Panc1 (cell line): Measurements from ENCODE around the gene ABCG8. TPM values are rescaled to one million over a fixed set of nuclear protein-coding genes. Genes with fewer than 3 reads are reported as not detected.

ENCODE experiments used
- ATAC-seq: fragments of 200-7000 bp; cut with Tn5 transposase; 2 replicates; pipeline ENCODE4 v1.9.1; 2020; ENCODE audit warnings: mild to moderate bottlenecking, moderate library complexity
- BruUV-seq: library from RNA; stranded (reverse); fragments of 400-500 nt; replicated peaks from 2 replicates; lab custom pipeline; 2021; lab: Mats Ljungman, UMichigan
- CTCF ChIA-PET: fragments of 300-600 bp; sonication (Branson Sonifier 250); formaldehyde crosslinking; loops from one replicate; lab custom pipeline; 2022; ENCODE audit warnings: antibody characterized with exemption; lab: Charles Lee
- POLR2A ChIA-PET: fragments of 300-600 bp; sonication (Branson Sonifier 250); formaldehyde crosslinking; loops from one replicate; lab custom pipeline; 2022; ENCODE audit warnings: antibody characterized with exemption; lab: Charles Lee
- DNase-seq: peaks from one replicate; pipeline ENCODE4 v3.0.0-alpha.2; 2010; ENCODE audit warnings: low read depth, low spot score
- H3K27ac ChIP-seq: 2 replicates; pipeline ENCODE4 v1.5.1; 2011; ENCODE audit warnings: mild to moderate bottlenecking, low read length, inconsistent platforms
- H3K27me3 ChIP-seq: fragments of 200-500 bp; sonication (Bioruptor generic); 2 replicates; pipeline ENCODE4 v1.6.0; 2014; ENCODE audit warnings: low read length, inconsistent platforms; ENCODE audit not compliant: control insufficient read depth, insufficient read depth
- H3K36me3 ChIP-seq: fragments of 200-500 bp; sonication (Bioruptor generic); 2 replicates; pipeline ENCODE4 v1.5.1; 2014; ENCODE audit warnings: inconsistent platforms, mild to moderate bottlenecking, low read length, moderate library complexity; ENCODE audit not compliant: control insufficient read depth, insufficient read depth
- H3K4me1 ChIP-seq: 2 replicates; pipeline ENCODE4 v1.5.1; 2011; ENCODE audit warnings: inconsistent platforms, mild to moderate bottlenecking, low read length, moderate library complexity; ENCODE audit not compliant: control insufficient read depth, insufficient read depth
- H3K4me3 ChIP-seq, 2 experiments: 2 replicates each; pipeline ENCODE4 v1.5.1; 2011 to 2012; ENCODE audit warnings: low read depth in 2 of 2, low read length in 2 of 2, mild to moderate bottlenecking in 2 of 2, inconsistent platforms in 1 of 2, moderate library complexity in 1 of 2
- H3K9me3 ChIP-seq: fragments of 200-500 bp; sonication (Bioruptor generic); 2 replicates; pipeline ENCODE4 v1.5.1; 2014; ENCODE audit warnings: low read depth, mild to moderate bottlenecking, inconsistent platforms, low read length, moderate library complexity; ENCODE audit not compliant: control insufficient read depth, insufficient read depth
- CTCF ChIP-seq: fragments of 450-650 bp; IDR thresholded peaks from 2 replicates; pipeline ENCODE4 v1.5.1; 2017; ENCODE audit warnings: mild to moderate bottlenecking
- POLR2AphosphoS5 ChIP-seq: IDR thresholded peaks from 2 replicates; pipeline ENCODE4 v1.6.1; 2012; ENCODE audit warnings: mild to moderate bottlenecking, low read depth, low read length, moderate library complexity
- REST ChIP-seq, 2 experiments: IDR thresholded peaks; 2 replicates each; pipeline ENCODE4 v1.6.1; 2011 to 2012; ENCODE audit warnings: low read depth in 2 of 2, control low read depth in 1 of 2, low read length in 1 of 2, mild to moderate bottlenecking in 1 of 2, moderate library complexity in 1 of 2; ENCODE audit not compliant: insufficient read depth in 1 of 2
- SIN3A ChIP-seq: IDR thresholded peaks from 2 replicates; pipeline ENCODE4 v1.6.1; 2012; ENCODE audit warnings: low read depth, mild to moderate bottlenecking, low read length, moderate library complexity, borderline replicate concordance; ENCODE audit not compliant: insufficient read depth
- TCF7L2 ChIP-seq: IDR thresholded peaks from 2 replicates; pipeline ENCODE4 v1.6.1; 2011; ENCODE audit warnings: mild to moderate bottlenecking, low read depth, low read length, inconsistent platforms
- in situ Hi-C: cut with HindIII; loops from 2 replicates; pipeline ENCODE4 v1.10.0; 2016; ENCODE audit warnings: low sequenced_read_pairs, low pct_unique_long_range_greater_than_20kb
- intact Hi-C: fragments of 100-400 bp; cut with micrococcal nuclease; formaldehyde crosslinking; loops from one replicate; pipeline ENCODE4 v1.10.0; 2022; ENCODE audit not compliant: unreplicated experiment
- total RNA-seq: library from RNA; stranded (reverse); gene quantifications from one replicate; pipeline ENCODE4 v1.2.1, GENCODE V29; 2021; ENCODE audit not compliant: unreplicated experiment

Gene ABCG8
- total RNA-seq, 1 experiment from 2014 or later = 0.03 TPM

- H3K4me3 ChIP-seq = no peak overlapping the region
- no peaks in the 10 kb centered on the region for H3K27me3 ChIP-seq
- no peak for ATAC-seq
- CTCF ChIA-PET = no interaction called here
- DNase-seq = no peak
- POLR2A ChIA-PET = no interaction called here
- no peaks in the 10 kb centered on the region for H3K4me1 ChIP-seq
- no TSS peak for BruUV-seq
- no peak overlapping the region for H3K27ac ChIP-seq
- in situ Hi-C loops (no loop called here), intact Hi-C loops (no loop called here)
- H3K9me3 ChIP-seq = no peaks in the 10 kb centered on the region
- no peaks in the 10 kb centered on the region for H3K36me3 ChIP-seq
- no peak for TF ChIP-seq SIN3A
- TF ChIP-seq TCF7L2 = no peak
- TF ChIP-seq REST (IDR thresholded peaks at IDR 0.05; ENCODE audit: insufficient read depth in 1 of 2, low read depth in 2 of 2, low read length in 1 of 2) = no peak
- no peak for TF ChIP-seq CTCF
- TF ChIP-seq POLR2AphosphoS5 = no peak
These were observed 2.2 kb downstream of the ABCG8 start for GRCh38 chr2:43840965-43841364.

- Histone ChIP-seq H3K27me3 (no peaks in the 10 kb centered on the region), H3K27ac (no peak overlapping the region), H3K36me3 (no peaks in the 10 kb centered on the region), H3K4me1 (no peaks in the 10 kb centered on the region), H3K9me3 (no peaks in the 10 kb centered on the region), H3K4me3 (no peak overlapping the region)
- ChIA-PET POLR2A (no interaction called here), CTCF (interaction anchor here (0.6 kb wide), 2 partner anchors 13 to 265 kb away, joined by 3 to 6 read pairs; no protein-coding TSS in a partner anchor)
- in situ Hi-C loops (no loop called here), intact Hi-C loops (no loop called here)
- DNase-seq (no peak), ATAC-seq (no peak)
- BruUV-seq = no TSS peak
- no peak for TF ChIP-seq SIN3A
- TF ChIP-seq TCF7L2 = no peak
- TF ChIP-seq REST (IDR thresholded peaks at IDR 0.05; ENCODE audit: insufficient read depth in 1 of 2, low read depth in 2 of 2, low read length in 1 of 2) = no peak
- TF ChIP-seq CTCF = no peak
- TF ChIP-seq POLR2AphosphoS5 = no peak
These were observed 3.4 kb downstream of the ABCG8 start for GRCh38 chr2:43841949-43842865.
